WI38 (cell line): ENCODE results near the gene EGF.

Experiments
- H3K4me3 ChIP-seq: 2 replicates; pipeline ENCODE4 v1.5.1; 2011; ENCODE audit warnings: low read depth, mild to moderate bottlenecking, control low read depth, low read length
- TF ChIP-seq, protein P1 (sequence below): IDR thresholded peaks from 2 replicates; pipeline ENCODE4 v1.5.1; 2012; ENCODE audit warnings: low read depth, mild to moderate bottlenecking, control low read depth, low read length

The EGF gene

DNA sequence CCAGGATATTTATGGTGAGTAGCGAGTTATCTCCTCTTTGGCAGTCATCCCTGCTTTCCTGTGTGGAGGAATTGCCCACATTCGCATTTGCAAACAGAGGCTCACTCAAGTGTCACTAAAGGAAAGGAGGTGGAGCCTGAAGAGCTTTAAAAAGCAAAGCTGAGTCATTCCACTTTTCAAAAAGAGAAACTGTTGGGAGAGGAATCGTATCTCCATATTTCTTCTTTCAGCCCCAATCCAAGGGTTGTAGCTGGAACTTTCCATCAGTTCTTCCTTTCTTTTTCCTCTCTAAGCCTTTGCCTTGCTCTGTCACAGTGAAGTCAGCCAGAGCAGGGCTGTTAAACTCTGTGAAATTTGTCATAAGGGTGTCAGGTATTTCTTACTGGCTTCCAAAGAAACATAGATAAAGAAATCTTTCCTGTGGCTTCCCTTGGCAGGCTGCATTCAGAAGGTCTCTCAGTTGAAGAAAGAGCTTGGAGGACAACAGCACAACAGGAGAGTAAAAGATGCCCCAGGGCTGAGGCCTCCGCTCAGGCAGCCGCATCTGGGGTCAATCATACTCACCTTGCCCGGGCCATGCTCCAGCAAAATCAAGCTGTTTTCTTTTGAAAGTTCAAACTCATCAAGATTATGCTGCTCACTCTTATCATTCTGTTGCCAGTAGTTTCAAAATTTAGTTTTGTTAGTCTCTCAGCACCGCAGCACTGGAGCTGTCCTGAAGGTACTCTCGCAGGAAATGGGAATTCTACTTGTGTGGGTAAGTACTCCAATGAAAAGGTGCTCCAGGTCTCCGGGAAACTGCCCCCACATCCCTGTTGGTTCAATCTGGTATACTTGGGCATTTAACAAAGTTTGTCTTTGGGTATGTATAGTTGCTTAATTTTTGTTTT lies at the start of gene EGF:
EGF (plus strand) TSS at position 178 of the 890 bp plus-strand sequence; CDS start at position 631, 453 bp downstream.
- H3K4me3 ChIP-seq, result no peak within 1 kb of the TSS
- TF ChIP-seq, protein P1, sequence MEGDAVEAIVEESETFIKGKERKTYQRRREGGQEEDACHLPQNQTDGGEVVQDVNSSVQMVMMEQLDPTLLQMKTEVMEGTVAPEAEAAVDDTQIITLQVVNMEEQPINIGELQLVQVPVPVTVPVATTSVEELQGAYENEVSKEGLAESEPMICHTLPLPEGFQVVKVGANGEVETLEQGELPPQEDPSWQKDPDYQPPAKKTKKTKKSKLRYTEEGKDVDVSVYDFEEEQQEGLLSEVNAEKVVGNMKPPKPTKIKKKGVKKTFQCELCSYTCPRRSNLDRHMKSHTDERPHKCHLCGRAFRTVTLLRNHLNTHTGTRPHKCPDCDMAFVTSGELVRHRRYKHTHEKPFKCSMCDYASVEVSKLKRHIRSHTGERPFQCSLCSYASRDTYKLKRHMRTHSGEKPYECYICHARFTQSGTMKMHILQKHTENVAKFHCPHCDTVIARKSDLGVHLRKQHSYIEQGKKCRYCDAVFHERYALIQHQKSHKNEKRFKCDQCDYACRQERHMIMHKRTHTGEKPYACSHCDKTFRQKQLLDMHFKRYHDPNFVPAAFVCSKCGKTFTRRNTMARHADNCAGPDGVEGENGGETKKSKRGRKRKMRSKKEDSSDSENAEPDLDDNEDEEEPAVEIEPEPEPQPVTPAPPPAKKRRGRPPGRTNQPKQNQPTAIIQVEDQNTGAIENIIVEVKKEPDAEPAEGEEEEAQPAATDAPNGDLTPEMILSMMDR, result no peak

DNA sequence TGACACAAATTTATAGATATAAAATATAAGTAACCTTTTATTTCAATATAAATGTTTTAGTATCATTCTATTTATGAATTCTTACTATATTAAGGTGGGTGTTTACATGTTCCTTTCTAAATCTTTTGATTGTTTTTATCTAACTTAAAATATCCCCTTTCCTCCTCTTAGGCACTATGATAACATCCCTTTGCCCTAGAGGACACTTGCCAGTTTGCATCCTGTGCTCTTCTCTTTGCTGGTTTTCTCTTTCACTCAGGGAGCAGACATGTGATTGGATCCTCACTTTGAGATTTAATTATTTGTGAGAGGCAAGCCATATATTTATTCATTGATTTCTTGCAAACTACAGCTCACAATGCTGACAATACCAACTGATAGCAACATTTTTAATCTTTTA lies 48.5 kb upstream of the EGF start:
- TF ChIP-seq, protein P1, result no peak
- no peak overlapping the region for H3K4me3 ChIP-seq

DNA sequence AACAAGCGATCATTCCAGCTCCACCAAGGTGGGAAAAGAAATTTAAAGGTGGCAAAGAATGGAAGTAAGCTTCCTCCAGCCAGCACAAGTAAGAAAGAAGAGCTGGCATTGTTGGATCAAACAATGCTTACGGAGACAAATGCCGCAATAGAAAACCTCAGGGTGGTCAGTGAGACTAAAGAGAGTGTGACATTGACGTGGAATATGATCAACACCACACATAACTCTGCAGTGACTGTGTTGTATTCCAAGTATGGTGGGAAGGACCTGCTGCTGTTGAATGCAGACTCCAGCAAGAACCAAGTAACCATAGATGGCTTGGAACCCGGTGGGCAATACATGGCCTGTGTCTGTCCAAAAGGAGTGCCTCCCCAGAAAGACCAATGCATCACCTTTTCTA lies 42.6 kb upstream of the EGF start:
- H3K4me3 ChIP-seq, result no peak overlapping the region
- TF ChIP-seq, protein P1, result no peak

DNA sequence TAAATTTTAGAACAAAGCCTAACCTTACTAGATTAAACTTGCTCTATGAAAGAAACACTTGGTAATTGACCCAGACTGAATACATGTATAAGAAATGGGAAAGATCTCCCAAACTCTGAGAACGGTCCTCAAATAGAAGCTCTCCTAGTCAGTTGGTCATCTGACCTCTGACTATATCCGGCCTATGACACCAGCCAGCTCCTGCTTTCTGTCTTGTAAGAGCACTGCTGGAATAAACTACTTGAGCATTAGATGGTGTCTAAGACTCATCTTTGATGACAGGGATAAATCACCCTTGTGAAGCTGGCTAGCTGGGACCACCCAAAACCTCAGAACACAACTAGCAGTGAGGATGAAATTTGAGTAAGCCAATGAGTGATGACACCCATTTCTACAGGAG lies 40.6 kb upstream of the EGF start:
- TF ChIP-seq, protein P1, result no peak

DNA sequence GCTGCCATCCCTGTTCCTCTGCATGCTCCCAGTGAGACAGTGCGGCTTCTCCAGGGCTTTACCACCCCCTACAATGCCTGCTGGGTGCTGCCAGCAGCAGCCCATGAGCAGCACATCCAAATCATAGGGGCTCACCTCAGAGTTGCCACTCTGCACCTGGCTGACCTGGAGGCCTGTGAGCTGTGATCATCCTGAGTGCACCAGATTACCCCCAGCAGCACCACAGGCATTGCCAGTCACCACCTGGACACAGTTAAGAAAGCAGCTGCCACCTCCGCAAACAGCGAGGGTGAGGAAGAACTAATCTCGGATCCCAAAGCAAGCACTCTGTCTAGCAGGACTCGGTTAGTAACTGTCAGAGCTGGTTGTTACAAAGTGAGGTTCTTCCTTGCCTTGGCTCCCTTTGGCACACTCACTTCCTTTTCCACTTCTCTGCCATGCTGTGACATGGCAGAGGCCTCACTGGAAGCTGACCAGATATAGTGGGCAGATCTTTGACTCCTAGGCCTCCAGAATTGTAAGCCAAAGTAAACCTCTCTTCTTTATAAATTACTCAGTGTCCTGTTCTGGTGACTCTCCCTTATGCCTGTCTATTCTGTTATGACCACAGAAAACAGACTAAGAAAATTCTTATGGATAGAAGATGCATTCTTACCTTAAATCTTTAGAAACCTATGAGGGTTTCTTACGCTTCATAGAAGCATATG lies 39.6 kb upstream of the EGF start:
- TF ChIP-seq, protein P1, result no peak
- no peak overlapping the region for H3K4me3 ChIP-seq

More for the DNA sequence above, 40.6 kb upstream of the EGF start:
- H3K4me3 ChIP-seq, result no peak overlapping the region

DNA sequence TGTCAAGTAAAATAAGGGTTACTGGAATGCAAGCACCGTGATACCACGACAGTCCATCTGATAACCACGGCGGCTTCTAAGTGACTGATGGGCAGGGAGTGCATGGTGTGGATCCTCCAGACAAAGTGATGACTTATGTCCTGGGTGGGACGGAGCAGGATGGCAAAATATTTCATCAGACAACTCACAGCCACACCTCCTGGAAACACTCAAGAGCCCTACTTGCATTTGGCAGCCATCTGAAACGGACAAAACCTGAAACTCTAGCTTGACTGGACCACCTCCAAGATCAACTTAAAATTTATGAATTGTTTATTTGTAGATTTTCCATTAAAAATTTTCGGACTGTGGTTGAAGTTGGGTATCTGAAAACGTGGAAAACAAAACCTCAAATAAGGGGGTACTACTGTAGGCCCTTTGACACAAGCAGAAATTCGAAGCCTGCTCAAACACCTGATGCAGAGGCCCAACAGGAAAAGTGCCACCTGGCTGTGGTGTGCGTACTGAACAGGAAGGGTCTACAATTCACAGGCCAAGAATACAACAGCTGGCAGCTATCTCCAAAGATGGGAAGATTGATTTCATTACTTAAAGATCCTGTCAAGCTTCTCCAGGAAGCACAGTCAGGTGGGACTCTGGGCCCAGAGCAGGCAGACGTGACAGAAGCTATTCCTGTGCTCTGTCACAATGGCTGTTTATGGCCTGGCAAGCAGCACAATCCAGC lies 38.7 kb upstream of the EGF start:
- TF ChIP-seq, protein P1, result no peak
- H3K4me3 ChIP-seq, result no peak overlapping the region
